NOMO-1 treated with DMSO at 0.1 percent for 48 hours (cell line): ENCODE data around the gene MAPRE2.

Source experiments
- DNase-seq: peaks from one replicate; lab custom pipeline; 2025; ENCODE audit not compliant: unreplicated experiment; lab: John Stamatoyannopoulos, UW

MAPRE2 gene

DNA sequence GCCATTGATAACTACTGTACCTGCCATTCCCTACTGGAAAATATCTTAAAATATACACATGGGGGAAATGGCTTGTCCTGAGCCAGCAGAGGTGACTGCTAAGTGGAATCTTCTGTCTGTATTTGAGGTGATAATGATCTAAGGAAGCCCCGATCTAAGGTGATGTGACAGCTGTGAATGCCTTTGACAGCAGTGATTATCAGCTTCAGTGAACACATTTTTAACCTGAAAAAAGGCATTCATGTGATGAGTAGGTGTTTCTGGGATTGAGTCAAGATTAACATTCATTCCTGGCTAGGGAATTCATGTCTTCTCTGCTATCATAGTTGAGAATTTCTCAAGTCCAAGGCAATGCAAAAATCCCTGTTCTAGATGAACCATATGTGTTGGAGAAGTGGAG is 9.1 kb upstream of the MAPRE2 start:
- no peak for DNase-seq

DNA sequence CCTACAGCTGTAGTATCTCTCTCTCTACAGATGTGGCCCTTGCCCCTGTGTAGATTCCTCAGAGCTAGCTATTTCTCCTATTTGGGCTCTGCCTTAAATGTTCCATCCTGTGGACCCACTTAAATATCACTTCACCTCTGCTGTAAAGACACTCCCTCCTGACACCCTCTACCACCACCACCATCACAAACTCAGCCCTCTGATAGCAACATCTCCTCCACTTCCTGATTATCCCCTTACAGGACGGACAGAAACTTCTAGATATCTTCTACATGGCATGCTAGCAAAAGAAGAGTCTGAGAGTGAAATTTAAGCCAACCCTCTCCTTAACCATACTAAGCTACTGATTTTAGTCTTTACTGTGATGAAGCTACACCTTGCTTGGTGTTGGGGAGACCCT is 3.2 kb upstream of the MAPRE2 start:
- no peak for DNase-seq

DNA sequence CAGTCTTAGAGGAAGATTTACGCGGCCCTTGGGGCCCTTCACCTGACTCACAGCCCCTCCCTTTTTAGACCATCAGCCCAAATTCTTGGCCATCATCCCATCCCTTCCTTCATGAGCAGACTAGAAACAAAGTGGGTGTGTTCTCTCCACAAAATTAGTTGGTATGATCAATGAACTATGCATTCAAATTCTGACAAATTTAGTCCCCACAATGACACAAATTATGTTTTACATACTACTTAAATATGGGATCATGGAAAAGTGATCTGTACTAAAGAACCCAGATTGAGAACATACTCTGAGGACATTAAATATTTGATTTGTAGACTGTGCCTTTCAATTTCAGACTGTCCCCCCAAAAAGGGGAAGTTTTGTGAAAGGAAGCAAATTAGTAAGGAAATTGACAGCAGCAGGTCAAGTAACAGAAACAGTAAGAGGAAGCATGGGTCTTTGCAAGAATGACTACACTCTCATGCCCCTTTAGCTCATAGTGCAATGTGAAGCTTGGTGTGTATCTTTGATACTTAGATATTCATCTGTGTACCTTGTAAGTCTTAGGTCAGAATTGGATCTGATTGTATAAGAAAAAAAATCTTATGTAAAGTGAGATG is 2.2 kb upstream of the MAPRE2 start:
- DNase-seq: peak; percentile 95

DNA sequence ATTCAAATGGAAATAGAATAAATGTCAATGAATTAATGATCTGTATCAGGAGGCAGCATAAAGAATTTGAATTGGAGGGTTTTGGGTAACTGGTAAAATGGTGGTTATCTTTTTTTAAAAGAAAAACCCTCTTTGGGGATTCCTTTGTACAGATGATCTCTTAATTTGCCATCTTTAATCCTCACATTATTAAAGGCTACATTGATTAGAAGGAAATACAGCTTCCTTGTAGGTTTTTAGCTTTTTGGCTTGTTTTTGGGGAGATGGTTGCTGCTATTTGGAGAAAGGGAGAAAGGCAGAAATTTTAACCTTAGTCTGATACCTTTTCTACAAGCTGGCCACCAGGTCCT is 600 bp upstream of the MAPRE2 start:
- DNase-seq: no peak

DNA sequence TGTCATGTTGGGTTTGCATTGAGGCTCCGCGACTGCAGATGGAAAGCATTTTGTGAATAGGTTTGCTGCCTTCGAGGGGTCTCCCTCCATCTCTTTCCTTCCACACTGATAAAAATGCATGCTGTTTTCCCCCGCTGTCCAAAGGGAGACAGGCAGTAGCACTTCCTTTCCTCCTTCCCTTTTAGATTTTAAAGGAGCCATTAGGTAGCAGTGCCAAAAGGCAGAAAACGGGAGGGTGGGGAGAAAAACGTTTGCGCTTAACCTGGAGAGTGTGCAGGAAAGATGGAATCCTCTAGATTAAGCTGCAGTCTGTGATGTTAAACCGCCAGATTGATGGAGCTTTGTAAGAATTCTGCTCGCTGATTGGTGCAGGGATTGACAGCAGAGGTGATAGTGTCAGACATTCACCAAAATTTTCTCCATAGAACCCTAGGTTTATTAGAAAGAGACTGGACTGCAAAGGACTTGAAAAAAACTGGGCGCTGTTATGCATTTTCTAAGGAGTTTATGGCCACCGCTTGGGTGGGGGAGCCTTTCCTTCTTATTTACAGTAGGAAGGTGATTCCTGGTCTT is 688 bp downstream of the MAPRE2 start:
- DNase-seq: no peak

DNA sequence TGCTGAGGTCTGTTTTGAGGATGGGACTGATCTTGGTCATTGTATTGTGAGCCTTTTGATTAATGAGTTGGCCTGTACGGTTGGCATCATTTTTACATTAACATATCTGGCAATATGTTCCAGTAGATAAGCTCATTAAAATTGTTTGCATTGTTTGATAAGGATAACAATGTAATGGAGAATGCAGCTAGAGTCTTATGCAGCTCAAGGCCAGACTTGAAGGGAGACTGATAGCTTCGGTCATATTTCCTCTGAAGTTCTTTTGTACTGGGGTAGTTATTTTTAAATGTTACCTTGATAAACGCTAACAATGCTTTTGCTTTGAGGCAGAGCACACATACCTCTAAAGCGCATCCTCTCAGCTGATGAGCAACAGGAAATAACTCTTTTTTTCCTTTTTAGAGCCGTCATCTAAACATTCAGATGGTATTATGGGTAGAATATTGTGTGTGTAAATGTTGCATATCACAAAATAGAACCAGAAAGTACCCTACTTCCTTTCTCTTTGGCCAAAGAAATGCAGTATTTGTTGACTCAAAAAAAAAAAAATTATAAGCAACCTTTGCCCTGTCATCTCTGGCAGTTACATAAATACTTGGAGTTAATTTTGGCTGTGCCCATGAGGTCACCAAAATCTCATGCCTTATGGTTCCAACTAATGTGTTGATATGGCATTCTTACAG is 1.3 kb downstream of the MAPRE2 start:
- peak; percentile 24 for DNase-seq

DNA sequence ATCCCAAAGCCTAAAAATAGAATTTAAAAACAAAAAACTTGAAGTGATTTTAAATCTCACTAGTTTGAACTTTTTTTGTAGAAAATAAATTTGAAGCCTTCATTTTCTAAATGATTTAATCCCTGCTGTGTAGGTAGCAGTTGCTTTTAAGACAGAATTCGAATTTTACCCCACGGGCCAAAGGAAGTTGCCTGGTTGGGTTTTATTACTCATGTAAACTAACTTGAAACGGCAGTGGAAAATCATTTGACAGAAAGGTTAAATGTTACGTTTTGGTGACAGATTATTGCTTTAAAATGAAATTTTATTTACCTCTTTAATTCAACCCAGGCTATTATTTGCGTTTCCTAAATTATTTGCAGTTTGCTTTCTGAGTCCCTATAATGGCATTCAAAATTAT is 2.0 kb downstream of the MAPRE2 start:
- no peak for DNase-seq

DNA sequence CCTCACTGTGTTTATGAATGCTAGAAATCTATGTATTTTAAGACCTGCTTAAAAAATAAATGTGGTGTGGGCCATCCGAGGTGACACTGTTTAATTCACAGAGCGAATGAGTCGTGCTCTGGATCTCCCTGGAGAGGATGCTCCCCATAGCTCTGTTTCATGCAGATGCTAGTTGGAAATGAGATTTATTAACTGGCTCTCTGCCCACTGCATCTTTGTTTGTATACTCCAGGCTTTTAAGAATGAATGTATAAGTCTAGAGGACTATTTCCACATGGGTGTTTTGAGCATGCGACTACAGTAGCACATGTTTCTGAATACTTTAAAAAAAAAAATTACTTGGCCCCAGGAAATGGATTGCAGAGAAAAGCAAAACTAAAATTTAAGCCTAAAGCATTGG is 3.9 kb downstream of the MAPRE2 start:
- DNase-seq: no peak

DNA sequence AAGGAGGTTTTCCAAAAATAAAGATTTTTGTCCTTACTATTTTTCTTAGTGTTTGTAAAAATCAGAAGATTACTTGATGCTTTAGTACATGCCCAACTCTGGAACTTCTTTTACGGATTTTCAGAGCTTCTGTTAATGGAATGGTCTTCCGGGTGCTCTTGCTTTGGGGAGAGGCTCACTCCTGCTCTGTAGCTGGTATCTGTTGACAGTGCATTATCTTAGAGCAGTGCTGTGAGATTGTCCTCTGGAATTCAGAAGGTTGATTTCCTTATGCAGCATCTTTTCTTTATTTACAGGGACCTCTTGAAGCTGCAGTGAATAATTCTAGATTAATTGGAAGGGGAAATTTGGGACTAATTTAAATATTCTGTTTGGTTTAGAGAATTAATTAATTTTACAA is 4.6 kb downstream of the MAPRE2 start:
- DNase-seq: no peak

DNA sequence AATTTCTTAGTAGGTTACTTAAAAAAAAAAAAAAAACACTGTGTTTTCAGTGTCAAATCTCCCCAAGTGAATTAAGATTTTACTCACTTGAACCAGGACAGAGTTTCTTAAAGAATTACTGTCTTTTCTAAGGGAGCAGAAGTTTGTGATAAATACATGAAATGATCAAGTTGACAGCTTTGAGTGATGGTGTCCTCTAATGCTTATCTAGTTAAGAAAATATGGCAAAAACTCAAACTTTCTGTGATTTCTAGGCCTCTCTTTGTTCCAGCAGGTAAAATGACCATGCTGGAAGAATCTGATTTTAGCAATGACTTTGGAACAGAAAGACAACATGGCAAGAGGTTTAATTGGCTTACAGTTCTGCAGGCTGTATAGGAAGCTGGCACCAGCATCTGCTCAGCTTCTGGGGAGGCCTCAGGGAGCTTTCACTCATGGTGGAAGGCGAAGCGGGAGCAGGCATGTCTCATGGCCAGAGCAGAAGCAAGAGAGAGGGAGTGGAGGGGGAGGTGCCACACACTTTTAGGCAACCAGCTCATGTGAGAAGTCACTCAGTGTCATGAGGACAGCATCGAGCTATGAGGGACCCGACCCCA is 6.6 kb downstream of the MAPRE2 start:
- no peak for DNase-seq

DNA sequence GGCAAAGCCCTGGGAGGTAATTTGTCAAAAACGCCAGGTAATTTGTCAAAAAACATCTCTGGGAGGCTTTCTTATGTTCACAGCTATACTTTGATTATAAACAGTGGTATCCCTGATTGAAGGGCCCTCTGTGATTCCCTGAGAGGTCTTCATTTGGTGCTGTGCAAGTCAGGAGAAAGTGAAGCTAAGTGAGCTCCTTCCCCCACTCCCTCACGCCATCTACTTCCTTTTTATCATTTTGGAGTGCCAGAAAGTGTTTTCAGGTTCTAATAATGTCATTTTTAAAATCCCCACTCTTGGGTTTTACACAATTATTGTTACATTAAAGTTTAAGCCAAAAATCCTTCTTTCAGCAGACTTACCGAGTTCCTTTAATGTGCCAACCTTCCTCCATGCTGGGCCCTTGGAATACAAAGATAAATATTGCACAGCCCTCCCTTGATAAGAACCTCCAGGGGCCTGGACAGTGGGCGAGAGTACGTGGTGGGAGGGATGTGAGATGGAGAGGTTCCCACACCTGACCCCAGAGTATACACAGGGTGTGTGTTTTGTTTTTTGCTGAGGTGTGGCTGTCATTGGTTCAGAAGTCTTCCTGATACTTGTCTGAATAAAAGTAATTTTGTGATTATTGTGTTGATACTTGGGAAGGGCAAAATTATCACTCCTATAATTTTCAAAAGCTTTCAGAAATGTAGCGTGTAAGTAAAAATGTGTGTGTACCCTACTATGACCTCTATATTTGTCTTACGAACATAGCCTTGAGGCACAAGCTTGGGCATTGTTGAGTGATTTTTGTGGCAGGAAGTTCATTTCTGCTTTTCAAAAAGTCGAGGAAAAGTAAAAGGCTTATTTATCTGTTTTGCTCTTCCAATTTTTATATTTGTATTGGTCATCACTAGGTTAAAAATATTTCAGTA is 8.2 kb downstream of the MAPRE2 start:
- DNase-seq: peak; percentile 30

DNA sequence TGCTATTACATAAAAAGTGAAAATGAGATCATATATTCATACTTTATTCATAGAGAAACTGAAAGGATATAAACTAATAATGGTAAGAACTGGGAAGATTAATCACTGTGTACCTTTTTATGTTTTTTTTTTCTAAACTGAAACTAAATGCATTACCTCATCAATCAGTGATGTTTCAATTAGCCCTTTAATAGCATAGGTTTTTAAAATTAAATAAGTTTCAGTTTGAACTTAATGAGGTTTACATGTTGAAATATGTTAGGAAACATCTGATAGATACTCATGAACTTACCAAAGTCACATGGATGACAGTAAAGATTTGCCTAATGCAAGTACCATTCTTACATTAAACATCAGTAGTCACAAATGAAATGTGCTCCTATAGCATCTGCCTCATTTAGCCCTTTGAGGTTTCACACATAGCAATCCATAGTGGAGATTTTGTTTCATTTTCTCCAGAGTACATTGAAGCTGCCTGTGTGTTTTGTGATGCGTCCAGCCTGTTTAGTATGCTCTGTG is 8.9 kb downstream of the MAPRE2 start:
- DNase-seq: peak; percentile 15

DNA sequence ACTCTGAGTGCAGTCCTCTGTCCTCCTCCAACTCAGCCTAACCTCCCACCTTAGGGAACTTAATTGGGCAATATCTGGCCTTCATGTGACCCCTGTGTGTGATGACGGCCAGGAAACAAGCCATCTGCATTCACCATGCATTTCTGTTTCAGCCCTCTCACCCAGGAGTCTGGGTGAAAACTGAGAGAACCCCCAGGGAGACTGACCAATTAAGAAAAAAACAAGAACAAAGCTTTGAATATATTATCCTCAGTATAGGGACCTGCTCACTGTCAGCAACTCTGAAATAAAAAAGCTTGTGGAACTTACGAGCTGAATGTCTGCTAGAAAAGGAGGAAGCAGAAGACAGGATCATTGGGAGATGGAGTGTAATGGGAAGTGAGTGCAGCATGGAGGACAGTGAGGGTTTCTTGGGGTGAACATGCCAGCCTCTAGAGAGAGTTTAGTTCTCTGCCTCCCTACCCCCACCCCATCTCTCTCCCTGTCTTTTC is 9.5 kb downstream of the MAPRE2 start:
- DNase-seq: peak; percentile 50

DNA sequence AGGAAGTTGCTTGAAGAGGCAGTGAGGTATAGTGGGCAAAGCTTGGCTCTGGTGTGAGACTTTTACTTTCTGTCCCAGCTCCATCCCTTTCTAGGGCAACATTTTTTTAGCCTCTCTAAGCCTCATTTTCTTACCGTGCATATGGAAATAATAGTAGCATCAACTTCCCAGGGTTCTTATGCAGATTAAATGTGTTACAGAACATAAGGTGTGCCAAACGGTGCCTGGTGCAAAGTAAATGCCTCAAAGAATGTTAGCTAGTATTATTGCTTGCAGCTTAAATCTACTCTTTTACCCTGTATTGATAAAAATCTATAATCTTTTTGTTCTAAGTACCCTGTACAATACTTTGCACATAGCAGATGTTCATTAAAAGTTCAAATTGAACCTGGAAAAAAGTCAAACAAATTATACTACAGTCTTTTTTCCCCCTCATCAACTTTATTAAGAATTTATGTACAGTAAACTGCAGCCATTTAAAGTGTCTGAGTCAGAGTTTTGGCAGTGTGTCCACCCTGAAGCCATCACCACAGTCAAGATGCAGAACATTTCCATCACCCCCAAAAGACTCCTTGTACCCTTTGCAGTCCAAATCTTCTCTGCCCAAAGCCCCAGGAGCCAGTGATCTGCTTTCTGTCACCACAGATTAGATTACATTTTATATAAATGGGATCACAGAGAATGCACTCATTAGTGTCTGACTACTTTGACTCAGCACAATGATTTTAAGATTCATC is 10.6 kb downstream of the MAPRE2 start:
- no peak for DNase-seq

DNA sequence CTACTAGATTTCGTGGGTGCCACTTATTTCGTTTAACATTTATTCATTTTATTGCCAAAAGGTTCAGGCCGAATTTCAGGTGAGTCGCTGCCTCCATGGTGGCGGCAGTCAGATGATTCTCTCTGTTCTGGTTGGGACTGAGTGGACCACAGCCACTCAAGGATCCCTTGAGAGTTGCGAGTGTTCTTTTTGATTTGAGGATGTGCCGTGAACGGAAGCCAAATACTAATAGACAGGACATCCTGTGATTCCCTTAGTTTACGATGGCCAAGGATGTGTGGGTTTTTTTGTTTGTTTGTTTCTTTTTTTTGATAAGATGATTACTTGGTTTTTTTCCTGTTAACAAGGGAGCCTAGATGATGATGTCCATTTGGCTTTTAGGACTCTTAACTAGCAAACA is 13.2 kb downstream of the MAPRE2 start:
- DNase-seq: no peak

DNA sequence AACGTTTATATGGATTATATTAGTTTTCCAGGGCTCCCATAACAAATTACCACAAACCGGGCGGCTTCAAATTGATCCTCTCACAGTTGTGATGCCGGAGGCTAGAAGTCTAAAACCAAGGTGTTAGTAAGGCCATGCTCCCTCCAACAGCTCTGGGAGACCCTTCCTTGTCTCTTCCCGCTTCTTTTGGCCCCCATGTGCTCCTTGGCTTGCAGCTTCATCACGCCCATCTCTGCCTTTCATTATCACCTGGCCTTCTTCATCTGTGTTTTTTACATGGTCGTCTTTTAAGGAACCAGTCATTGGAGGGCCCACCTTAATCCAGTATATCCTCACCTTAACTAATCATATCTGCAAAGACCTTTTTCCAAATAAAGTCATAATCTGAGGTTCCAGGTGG is 13.9 kb downstream of the MAPRE2 start:
- DNase-seq: no peak

DNA sequence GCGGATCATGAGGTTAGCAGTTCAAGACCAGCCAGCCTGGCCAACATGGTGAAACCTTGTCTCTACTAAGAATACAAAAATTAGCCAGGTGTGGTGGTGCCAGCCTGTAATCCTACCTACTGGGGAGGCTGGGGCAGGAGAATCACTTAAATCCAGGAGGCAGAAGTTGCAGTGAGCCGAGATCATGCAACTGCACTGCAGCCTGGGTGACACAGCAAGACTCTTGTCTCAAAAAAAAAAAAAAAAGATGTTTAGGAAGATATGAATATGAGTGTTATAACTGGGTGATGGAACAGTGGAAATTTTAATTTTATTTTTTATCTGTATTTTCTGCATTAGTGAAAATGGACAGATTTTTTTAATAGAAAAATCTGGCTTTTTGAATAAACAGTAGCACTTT is 14.5 kb downstream of the MAPRE2 start:
- DNase-seq: no peak

DNA sequence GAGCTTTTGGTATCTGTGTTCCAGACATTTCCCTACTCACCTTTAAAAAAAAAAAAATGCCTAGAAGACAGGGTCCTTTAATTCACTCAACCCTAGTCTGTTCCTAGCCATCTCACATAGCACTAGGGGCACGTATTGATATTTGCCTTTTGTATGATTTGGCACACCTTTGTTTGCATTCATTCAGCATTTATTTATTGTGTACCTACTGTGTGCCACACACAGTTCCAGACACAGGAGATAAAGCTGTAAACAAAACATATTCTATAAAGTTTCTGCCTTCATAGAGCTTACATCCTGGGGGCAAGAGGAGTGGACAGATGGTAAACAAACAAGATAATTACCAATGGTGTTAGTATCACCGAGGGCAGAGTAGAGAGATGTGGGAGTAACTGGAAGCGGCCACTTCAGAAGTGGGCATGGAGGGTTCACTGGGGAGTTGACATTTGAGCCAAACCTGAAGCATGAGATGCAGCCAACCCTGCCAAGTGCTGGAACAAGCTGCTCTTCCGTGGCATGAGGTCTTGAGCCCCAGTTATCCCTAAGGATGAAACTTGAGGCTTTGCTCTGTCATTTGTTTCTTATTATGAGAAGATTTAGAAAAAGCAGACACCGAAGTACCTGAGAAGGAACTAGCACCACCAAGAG is 18.2 kb downstream of the MAPRE2 start:
- no peak for DNase-seq

DNA sequence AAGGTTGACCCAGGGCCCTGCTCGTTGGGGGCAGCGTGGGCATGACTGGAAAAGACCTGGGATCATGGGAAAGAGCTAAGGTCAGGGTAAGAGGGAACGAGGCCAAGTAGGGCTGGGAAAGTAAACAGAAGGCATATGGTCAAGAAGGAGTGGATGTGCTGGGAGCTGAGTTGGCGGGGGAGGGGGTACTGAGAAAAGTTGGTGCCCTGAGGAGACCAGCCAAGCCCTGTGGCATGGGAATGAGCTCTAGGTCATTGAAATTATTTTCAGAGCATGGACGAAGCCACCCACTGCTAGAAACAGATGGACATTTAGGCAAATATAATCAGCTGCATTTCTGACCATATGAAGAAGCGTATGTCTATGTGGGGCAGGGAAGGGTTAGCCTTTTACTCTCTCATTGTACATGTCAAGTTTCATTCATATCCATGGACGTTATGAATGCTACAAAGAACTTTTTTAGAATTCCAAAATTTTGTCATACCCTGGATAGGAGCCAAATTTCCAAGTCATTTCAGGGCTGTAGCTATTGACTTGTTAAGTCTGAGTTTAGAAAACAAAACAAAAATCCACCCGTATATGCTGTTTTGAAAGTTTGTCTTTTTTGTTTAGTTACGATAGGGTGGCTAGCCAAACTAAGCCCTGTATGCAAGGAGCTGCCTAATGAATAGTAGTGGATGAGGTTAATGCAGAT is 19.1 kb downstream of the MAPRE2 start:
- no peak for DNase-seq
